Measurements from ENCODE around the gene C1orf159. TPM values are rescaled to one million over a fixed set of nuclear protein-coding genes. Genes with fewer than 3 reads are reported as not detected.
A peak's percentile ranks its signal among the peaks of the same experiment; 100 is the strongest.

C1orf159 gene
- total and polyA plus RNA-seq, 9 of the 15 experiments (the other 6 are each of a cell fraction or from before 2014, with no cell fraction given) = 0.28 to 54.9 (median 10.6) TPM

- TF ChIP-seq SUPT5H (IDR thresholded peaks at IDR 0.05) = 0 out of 2 replicates have a peak, but pooled peaks have one; percentile 22
- no peak for TF ChIP-seq SNIP1 (IDR thresholded peaks at IDR 0.05; ENCODE audit: low read depth)
- TF ChIP-seq ETS1 (conservative IDR thresholded peaks at IDR 0.05; ENCODE audit: control insufficient read depth, low read depth, low read length) = no peak
- TF ChIP-seq SOX6 (IDR thresholded peaks at IDR 0.05) = no peak
- no peak for TF ChIP-seq ZNF253 (CRISPR knock-in tag; conservative IDR thresholded peaks at IDR 0.05)
- TF ChIP-seq RBM14 (IDR thresholded peaks at IDR 0.05; ENCODE audit: borderline replicate concordance, insufficient read depth, low read depth, low read length) = 0 out of 2 replicates have a peak, but pooled peaks have one; percentile 43
- TF ChIP-seq SMARCB1 (IDR thresholded peaks at IDR 0.05; ENCODE audit: insufficient read length, low read depth) = no peak
- TF ChIP-seq ZNF79 (CRISPR knock-in tag; IDR thresholded peaks at IDR 0.05; ENCODE audit: low read depth) = no peak
- TF ChIP-seq, protein P1, sequence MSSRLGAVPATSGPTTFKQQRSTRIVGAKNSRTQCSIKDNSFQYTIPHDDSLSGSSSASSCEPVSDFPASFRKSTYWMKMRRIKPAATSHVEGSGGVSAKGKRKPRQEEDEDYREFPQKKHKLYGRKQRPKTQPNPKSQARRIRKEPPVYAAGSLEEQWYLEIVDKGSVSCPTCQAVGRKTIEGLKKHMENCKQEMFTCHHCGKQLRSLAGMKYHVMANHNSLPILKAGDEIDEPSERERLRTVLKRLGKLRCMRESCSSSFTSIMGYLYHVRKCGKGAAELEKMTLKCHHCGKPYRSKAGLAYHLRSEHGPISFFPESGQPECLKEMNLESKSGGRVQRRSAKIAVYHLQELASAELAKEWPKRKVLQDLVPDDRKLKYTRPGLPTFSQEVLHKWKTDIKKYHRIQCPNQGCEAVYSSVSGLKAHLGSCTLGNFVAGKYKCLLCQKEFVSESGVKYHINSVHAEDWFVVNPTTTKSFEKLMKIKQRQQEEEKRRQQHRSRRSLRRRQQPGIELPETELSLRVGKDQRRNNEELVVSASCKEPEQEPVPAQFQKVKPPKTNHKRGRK (tag; IDR thresholded peaks at IDR 0.05) = no peak
- TF ChIP-seq, protein P2, sequence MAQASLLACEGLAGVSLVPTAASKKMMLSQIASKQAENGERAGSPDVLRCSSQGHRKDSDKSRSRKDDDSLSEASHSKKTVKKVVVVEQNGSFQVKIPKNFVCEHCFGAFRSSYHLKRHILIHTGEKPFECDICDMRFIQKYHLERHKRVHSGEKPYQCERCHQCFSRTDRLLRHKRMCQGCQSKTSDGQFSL (CRISPR knock-in tag; IDR thresholded peaks at IDR 0.05) = peak; percentile 63; the same call in 1 of the 2 replicates
- TF ChIP-seq, protein P2 (tag; IDR thresholded peaks at IDR 0.05) = no peak
- no peak for TF ChIP-seq DLX4 (CRISPR knock-in tag; IDR thresholded peaks at IDR 0.05)
- TF ChIP-seq NRF1 (conservative IDR thresholded peaks at IDR 0.05 in 1 of 2, IDR thresholded peaks at IDR 0.05 in 1 of 2) = no peak
- no peak for TF ChIP-seq LCOR (CRISPR knock-in tag; IDR thresholded peaks at IDR 0.05)
- TF ChIP-seq JUND (IDR thresholded peaks at IDR 0.05; ENCODE audit: borderline replicate concordance, low read depth, low read length) = no peak
- no peak for TF ChIP-seq JUND (tag; IDR thresholded peaks at IDR 0.05; ENCODE audit: borderline replicate concordance, low read depth, low read length)
- TF ChIP-seq MTA1 (IDR thresholded peaks at IDR 0.05; ENCODE audit: borderline replicate concordance) = no peak
- no peak for TF ChIP-seq UBTF (IDR thresholded peaks at IDR 0.05; ENCODE audit: borderline replicate concordance in 1 of 2, low read depth in 2 of 2, low read length in 2 of 2)
Observed at GRCh38 chr1:1081311-1082238, 34.3 kb downstream of the C1orf159 start (continued).
